Stimulated activated CD4-positive, alpha-beta T cell treated with anti-CD3 and anti-CD28 coated beads, Interleukin-12 subunit alpha, Interleukin-12 subunit beta, amount 100 ng/mL, for 48 hours (primary cell): ENCODE data around the gene SPIN2B.
"Not testable (repeated sequence)": the region's sequence is repeated elsewhere in the genome, so short reads cannot be mapped to it uniquely, and the experiment has no call there.

Experiments
- DNase-seq, 3 donors: peaks; one replicate each; pipeline ENCODE4 v3.0.0-alpha.2; 2020; ENCODE audit warnings: low read depth in 2 of 3, low spot score in 1 of 3

Gene SPIN2B

GRCh38 chrX:57121162-57121755 is at the start of gene SPIN2B:
Gene SPIN2B, minus strand, starts transcription at chrX:57121548.
- peak; percentile 51 to 76 (median 72) for DNase-seq

GRCh38 chrX:57156397-57157049 is 35.2 kb upstream of the SPIN2B start:
- no peak for DNase-seq

GRCh38 chrX:57155171-57155570 is 33.8 kb upstream of the SPIN2B start:
- no peak for DNase-seq

GRCh38 chrX:57152222-57152621 is 30.9 kb upstream of the SPIN2B start:
- not testable (repeated sequence) for DNase-seq

- DNase-seq = no peak
Measured at GRCh38 chrX:57138674-57139073, 17.3 kb upstream of the SPIN2B start.

GRCh38 chrX:57137501-57137900 is 16.2 kb upstream of the SPIN2B start:
- DNase-seq = no peak

GRCh38 chrX:57137073-57137472 is 15.7 kb upstream of the SPIN2B start, which contains the start of gene SPIN2A:
Gene SPIN2A, minus strand, starts transcription at chrX:57137397. Its CDS starts 800 bp downstream, at chrX:57136597.
- not testable (repeated sequence) for DNase-seq

- DNase-seq = not testable (repeated sequence)
Measured at GRCh38 chrX:57136589-57136988, 15.2 kb upstream of the SPIN2B start.

GRCh38 chrX:57135287-57135686 is 13.9 kb upstream of the SPIN2B start:
- DNase-seq = no peak

GRCh38 chrX:57134702-57135101 is 13.4 kb upstream of the SPIN2B start:
- DNase-seq = no peak

GRCh38 chrX:57133706-57134105 is 12.4 kb upstream of the SPIN2B start:
- no peak for DNase-seq

GRCh38 chrX:57133284-57133683 is 11.9 kb upstream of the SPIN2B start:
- DNase-seq = not testable (repeated sequence)

- no peak for DNase-seq
Measured at GRCh38 chrX:57132046-57132445, 10.7 kb upstream of the SPIN2B start.

GRCh38 chrX:57121816-57122215 is 468 bp upstream of the SPIN2B start:
- no peak for DNase-seq

GRCh38 chrX:57120619-57121161 is 658 bp downstream of the SPIN2B start:
- not testable (repeated sequence) for DNase-seq

- DNase-seq = no peak
Measured at GRCh38 chrX:57119416-57119815, 1.9 kb downstream of the SPIN2B start.

GRCh38 chrX:57117566-57117965 is 3.8 kb downstream of the SPIN2B start:
- DNase-seq = not testable (repeated sequence)

GRCh38 chrX:57104921-57105398 is 16.4 kb downstream of the SPIN2B start:
- DNase-seq = no peak

- no peak for DNase-seq
Measured at GRCh38 chrX:57104406-57104805, 16.9 kb downstream of the SPIN2B start.

GRCh38 chrX:57103489-57103888 is 17.9 kb downstream of the SPIN2B start:
- no peak for DNase-seq

GRCh38 chrX:57102918-57103317 is 18.4 kb downstream of the SPIN2B start:
- DNase-seq = not testable (repeated sequence)

GRCh38 chrX:57083143-57083542 is 38.2 kb downstream of the SPIN2B start:
- DNase-seq = no peak
